HG02943 (cell line): ENCODE measurements around the gene H6PD.

Source experiments
- ATAC-seq: cut with Tn5 transposase; IDR thresholded peaks from one replicate; pipeline ENCODE4 v1.9.1; 2021; ENCODE audit warnings: mild to moderate bottlenecking, low read depth, moderate library complexity; ENCODE audit not compliant: unreplicated experiment

H6PD gene

DNA sequence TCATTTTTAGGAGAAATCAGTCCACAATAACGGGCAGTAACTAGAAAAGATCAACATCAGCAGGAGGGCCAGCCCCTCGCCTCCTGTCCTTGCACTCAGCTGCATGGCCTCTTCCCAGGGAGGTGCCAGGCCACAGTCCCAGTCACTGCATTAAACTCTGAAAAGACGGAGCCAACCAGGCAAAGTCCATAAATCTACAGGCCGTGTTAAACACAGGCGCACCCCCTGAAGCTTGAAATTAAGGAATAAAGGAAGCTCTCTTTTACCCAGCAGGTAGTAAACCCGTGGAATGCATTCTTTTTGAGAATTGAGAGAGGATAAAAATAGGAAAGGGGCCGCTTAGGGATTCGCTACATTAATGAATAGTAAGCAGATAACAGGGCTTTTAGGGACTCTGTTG lies 18.4 kb downstream of the H6PD start:
- no peak for ATAC-seq

DNA sequence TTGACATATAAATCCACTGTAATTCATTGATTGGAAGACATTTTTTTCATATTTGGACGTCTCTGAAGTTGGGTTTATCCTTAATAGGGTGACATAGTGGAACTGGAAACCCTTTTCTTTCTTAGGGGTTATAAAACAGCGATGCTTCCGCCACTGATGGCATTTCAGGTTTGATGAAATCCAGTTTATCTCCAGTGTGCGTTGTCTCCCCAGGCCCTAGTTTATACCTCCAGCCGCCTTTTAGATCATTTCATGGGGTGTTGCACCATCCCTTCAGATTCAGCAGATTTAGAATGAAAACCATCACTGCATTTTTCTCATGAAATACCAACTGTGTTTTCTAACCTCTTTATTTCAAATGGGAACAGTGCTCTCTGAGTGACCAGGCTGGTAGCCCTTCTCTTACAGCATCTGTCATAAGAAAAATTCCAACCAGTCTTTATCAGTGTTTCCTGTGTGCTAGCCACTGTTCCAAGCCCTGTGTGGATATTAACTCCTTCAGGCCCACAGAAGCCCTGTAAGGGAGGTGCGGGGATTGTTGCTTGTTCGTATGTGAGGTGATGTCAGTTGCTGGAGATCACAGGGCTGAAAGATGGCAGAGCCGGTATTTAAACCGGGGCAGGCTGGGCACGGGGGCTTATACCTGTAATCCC lies 19.0 kb downstream of the H6PD start:
- no peak for ATAC-seq

DNA sequence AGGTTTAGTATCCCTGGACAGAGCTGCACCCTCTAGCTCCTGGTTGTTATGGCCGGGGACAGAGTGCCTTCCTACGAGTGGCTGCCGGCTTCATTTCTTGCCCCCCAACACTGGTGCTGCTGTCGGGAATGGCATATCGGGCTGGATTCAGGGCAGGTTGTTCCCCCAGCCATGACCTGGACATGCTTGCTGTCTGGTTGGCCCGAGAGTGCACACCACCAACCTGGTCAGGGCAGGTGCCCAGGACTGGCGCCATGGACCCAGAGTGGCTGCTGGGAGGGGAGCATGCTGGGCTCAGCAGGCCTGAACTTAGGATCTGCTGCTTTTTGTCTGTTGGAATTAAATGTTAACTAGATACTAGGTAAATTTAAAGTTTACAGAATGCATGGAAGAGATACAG lies 21.8 kb downstream of the H6PD start:
- no peak for ATAC-seq

DNA sequence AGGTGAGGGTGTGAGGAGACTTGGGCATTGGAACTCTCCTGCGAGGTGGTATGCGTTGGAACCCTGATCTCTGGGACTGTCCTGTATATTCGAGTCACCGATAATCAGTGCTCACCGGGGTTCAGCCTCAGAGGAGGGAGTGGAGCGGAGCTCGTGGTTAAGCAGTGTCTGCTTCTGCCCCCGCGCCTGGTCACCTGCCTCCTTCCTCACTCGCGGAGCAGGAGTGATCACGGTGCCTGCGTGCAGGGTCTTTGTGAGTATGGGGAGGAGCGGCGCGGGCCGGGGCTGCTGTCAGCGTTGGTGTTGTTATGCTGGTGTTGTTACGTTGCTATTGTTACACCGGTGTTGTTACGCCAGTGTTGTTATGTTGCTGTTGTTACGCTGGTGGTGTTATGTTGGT lies 23.3 kb downstream of the H6PD start:
- no peak for ATAC-seq

DNA sequence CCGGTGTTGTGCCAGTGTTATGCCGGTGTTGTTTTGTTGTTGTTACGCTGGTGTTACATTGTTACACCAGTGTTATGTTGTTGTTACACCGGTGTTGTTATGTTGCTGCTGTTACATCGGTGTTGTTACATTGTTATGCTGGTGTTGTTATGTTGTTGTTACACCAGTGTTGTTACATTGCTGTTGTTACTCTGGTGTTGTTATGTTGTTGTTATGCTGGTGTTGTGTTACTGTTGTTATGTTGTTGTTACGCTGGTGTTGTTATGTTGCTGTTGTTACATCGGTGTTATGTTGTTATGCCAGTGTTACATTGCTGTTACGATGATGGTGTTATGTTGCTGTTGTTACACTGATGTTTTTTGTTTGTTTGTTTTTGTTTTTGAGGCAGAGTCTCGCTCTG lies 24.1 kb downstream of the H6PD start:
- no peak for ATAC-seq

DNA sequence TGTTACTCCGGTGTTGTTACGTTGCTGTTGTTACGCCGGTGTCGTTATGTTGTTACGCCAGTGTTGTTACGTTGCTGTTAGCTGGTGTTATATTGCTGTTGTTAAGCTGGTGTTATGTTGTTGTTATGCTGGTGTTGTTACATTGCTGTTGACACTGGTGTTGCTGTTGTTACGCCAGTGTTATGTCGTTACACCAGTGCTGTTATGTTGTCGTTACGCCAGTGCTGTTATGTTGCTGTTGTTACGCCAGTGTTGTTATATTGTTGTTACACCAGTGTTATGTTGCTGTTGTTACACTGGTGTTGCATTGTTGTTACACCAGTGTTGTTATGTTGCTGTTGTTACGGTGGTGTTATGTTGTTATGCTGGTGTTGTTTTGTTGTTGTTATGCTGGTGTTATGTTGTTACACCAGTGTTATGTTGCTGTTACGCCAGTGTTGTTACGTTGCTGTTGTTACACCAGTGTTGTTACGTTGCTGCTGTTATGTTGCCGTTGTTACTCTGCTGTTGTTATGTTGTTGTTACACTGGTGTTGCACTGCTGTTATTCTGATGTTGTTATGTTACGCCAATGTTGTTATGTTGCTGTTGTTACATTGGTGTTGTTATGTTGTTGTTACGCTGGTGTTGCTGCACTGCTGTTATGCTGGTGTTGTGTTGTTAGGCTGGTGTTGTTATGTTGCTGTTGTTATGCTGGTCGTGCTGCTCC lies 25.6 kb downstream of the H6PD start:
- ATAC-seq = no peak

DNA sequence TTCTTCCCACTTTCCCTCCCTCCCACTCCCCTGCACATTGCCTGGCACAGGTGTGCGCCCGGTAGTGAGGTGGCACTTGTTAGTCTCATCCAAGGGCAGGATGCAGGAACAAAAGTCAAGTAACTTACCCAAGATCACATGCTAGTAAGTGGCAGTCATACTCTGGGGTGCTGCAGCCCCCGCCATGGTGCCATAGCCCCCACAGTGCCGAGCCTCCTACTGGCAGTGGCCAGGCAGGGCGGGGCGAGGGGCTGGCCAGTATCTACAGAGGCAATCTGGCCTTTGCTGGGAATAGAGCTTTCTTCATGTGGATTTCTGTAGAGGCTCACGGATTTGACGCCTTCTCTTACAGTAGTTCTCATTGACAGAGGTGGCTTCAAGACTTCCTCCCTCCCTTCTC lies 26.9 kb downstream of the H6PD start:
- no peak for ATAC-seq

DNA sequence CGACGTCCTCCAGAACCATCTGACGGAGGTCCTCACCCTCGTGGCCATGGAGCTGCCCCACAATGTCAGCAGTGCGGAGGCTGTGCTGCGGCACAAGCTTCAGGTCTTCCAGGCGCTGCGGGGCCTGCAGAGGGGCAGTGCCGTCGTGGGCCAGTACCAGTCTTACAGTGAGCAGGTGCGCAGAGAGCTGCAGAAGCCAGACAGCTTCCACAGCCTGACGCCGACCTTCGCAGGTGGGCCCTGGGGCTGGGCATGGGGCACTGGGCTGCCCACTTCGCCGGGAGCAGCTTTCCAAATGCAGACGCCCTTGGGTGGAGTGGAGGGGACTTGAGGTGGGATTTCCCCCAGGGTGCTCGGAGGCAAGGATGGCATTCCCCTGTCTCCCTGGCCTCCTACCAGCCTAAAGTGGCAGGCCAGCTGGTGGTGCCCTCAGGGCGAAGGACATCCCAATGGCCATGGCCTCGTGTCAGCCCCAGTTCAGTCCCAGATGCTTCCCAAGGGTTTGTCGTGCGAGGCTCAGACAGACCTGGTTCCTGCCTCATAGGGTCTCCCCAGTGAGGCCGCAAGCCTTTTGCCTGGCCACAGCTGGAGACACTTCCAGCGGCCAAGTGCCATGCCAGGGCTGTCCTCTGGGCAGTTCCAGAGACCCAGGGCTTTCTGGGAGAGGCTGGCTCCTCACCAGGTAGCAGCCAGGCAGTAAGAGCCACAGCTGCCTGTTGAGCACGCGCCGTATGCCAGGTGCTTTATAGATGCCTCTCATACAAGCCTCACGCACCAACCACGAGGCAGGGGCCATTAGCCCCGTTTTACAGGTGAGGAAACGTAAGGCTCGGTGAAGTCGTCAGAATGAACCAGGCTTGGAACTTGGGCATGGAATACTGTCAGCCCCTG lies 27.8 kb downstream of the H6PD start:
- no peak for ATAC-seq

DNA sequence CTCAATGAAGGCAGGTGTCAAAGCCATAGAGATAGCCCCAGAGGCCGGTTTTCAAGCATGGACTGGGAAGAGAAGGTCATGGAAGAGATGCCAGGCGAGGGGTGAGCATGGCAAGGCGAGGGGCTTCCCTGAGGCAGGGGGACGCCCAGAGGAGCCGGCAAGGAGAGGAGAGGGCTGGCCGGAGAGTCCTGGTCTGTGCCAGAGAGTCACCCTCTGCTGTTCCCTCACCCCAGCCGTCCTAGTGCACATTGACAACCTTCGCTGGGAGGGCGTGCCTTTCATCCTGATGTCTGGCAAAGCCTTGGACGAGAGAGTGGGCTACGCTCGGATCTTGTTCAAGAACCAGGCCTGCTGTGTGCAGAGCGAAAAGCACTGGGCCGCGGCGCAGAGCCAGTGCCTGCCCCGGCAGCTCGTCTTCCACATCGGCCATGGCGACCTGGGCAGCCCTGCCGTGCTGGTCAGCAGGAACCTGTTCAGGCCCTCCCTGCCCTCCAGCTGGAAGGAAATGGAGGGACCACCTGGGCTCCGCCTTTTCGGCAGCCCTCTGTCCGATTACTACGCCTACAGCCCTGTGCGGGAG lies 28.8 kb downstream of the H6PD start:
- ATAC-seq = no peak

DNA sequence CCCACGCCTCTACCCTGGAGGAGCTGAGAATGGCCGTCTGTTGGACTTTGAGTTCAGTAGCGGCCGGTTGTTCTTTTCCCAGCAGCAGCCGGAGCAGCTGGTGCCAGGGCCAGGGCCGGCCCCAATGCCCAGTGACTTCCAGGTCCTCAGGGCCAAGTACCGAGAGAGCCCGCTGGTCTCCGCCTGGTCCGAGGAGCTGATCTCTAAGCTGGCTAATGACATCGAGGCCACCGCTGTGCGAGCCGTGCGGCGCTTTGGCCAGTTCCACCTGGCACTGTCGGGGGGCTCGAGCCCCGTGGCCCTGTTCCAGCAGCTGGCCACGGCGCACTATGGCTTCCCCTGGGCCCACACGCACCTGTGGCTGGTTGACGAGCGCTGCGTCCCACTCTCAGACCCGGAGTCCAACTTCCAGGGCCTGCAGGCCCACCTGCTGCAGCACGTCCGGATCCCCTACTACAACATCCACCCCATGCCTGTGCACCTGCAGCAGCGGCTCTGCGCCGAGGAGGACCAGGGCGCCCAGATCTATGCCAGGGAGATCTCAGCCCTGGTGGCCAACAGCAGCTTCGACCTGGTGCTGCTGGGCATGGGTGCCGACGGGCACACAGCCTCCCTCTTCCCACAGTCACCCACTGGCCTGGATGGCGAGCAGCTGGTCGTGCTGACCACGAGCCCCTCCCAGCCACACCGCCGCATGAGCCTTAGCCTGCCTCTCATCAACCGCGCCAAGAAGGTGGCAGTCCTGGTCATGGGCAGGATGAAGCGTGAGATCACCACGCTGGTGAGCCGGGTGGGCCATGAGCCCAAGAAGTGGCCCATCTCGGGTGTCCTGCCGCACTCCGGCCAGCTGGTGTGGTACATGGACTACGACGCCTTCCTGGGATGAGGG lies 29.7 kb downstream of the H6PD start:
- ATAC-seq = no peak

DNA sequence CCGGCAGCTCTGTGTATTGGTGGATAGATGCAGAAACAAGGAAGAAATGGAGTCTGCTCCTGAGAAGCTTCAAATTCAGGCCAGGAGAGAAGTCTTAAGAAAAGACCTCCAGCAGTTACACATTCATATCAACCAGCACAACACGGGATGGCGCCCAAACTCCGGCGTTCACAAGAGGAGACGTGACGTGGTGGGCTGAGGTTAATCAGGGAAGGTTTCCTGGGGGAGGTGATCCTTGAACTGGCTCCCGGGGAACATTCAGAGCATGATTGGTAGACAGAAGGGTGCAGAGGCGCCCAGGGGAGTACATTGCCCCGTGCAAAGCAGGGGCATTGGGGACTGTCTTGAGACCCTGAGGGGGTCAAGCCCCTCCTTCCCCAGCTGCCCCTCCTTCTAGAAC lies 30.5 kb downstream of the H6PD start:
- ATAC-seq = no peak

DNA sequence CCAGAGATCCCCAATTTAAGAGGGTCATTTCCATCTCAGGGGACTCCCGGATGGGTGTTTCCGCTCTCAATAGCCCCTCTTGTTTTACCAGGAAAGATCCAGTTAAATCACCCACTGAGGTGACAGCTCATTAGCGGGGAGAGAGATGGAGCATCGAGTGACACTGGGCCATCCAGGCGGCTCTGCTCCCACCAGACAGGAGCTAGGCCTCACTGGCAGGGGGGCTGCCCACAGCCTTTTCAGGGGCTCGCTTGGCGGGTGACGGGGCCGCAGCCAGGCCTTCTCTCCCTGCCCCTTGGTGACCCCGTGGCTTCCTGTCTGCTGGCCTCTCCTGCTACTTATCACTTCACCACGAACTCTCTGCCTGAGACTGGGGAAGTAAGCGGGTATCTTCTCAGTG lies 31.4 kb downstream of the H6PD start:
- ATAC-seq = no peak

DNA sequence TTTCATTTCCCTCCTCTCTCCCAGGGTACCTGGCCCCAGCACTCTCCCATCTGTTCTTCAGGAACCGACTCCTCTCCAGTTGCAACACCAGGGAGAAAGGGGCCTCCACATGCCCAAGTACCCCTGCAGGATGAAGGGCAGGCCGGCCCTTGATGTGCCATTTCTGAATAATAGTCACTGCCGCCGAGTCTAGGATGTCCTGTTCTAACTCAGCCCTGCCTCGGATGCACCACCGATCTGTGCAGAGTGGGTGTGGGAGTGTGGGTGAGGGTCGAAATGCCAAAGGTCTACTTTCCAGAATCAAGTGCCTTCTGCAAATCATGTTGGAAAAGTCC lies 32.7 kb downstream of the H6PD start:
- no peak for ATAC-seq

DNA sequence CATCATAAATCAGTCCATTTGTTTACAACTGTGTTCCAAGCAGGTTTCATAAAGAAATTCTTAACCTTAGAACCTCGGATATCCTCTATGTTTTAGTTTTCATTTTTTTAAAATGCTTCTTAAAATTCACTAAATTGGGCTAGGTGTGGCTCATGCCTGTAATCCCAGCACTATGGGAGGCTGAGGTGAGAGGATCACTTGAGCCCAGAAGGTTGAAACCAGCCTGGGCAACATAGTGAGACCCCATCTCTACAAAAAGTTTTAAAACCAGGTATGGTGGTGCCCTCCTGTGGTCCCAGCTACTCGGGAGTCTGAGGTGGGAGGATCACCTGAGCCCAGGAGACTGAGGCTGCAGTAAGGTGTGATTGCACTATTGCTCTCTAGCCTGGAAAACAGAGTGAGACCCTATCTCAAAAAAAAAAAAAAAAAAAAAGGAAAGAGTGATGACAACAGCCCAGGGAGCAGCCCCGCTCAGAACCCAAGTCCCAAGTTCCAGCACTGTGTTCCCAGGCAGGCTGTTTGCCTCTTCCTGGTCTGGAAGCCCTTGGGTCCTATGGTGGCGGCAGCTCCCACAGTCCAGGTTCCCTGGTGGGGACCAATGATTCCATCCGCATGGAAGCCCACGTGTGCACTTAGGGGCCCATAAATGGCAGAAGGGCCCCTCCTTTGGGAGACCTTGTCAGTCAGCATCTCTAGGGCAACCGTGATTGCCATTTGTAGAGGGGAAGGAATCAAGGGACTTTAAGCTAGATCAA lies 33.4 kb downstream of the H6PD start:
- ATAC-seq = no peak

DNA sequence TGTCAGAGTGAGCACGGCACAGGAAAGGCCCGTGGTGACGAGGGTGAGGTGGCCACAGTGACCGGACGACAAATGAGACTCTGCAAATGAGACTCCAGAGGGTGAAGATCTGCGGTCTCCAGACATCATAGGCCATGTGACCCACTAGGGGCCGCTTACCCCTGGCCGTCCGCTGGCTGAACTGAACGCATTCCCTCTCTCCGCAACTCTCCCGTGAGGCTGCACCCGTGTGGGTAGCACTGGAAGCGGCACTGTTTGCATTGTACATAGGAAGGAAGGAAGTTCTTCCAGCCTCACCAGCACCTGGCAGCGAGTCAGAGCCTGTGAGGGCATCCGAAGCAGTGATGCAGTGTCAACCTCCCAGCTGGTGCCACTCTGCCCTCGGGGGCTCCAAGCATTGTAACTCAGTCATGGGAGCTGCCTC lies 34.5 kb downstream of the H6PD start:
- ATAC-seq = no peak

DNA sequence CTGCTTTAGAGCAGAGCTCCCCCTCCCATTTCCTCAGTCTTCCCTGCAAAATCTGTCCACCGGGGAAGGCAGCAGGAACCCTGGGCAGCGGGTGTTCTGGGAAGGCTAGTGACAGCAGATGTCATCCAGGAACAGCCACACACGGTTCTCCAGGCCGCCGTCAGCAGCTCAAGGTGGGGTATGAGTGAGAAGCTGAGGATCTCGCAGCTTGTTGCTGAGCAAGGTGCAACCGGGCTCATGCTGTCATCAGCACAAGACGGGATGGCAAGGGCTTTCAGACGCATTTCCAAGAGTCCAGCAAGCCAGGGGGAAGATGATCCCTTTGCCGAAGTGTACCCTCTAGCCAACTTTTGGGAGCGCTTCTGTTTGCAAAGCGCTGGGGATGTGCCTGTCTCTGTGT lies 35.1 kb downstream of the H6PD start:
- no peak for ATAC-seq

DNA sequence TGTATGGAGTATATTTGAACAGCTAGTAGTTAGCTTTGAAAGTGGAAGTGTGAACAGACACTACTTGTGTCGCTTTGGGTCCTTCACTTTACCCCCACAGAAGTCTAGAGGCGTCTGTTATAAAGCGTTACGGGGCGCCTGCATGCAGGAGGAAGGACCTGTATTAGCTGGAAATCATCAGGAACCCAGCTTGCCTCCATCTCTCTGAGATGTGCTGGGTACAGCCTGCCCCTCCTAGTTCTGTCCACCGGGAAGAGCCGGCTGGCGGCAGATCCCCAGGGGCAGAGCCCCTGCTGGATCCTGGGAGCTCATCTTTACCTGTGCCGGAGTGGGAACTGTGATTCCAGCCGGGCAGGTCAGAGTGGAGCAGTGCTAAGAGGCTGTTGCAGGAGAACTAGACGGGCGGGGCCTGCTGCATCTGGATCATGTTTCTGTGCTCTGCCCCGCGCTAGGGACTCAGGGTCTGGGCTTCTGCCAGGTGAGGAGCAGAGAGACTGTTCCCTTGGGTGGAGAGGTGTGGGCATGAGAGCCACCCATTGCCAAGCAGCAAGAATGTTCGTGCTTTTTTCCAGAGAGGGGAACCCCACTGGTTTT lies 35.8 kb downstream of the H6PD start:
- ATAC-seq = no peak

DNA sequence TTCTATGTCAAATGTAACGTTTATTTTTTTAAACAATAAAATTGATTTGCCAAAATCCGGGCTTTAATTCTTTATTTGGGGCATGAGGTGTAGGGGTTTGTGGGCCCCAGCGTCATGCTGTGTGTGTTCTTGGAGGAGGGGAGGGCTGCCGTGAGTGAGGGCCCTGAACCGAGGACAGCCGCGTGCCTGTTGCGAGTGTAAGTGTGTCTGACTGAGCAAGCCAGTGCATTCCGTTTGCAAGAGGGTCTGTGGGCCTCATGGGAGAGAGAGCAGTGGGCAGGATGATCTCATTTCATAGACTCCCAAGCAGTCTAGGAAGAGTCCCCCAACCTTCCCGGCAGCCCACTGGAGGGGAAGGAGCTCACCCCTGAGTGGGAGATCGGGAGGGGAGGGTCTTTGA lies 36.7 kb downstream of the H6PD start:
- no peak for ATAC-seq

DNA sequence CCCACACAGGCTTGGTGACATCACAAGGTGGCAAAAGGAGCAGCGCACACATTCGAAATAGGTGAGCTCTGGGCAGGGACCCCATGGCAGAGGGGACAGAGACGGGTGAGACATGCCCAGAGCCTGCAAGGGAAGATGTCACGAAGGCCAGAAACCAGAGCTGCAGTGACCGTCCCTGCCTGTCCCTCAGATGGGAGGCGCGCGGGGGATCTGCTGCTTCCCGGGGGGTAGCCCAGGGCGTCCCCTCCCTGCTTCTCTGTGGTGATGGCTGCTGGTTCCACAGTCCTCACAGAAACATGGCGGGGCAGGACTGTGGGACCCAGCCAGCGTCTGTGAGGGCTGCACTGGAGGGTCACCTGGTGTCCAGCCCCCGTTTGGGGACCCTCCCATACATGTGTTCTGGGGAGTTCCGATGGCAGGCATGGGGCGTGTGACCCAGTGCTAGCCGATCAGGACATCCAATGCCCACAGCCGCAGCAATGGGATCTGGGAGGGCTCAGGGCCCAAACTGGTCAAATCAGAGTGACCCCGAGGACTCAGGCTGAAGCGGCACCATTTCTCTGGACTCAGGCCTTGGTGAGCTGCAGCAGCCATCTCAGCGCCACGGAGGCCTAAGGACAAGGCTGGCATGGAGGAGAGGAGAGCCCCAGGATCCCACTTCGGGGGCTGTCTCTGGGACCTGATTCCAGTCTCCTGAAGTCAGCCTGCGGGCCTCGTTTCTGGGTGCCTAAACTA lies 37.5 kb downstream of the H6PD start:
- no peak for ATAC-seq
